GM12878 (cell line): ENCODE results near the gene SCT. TPM values are rescaled to one million over a fixed set of nuclear protein-coding genes. Genes with fewer than 3 reads are reported as not detected.

Experiments
- ATAC-seq: fragments of 200-7000 bp; cut with Tn5 transposase; 3 replicates; pipeline ENCODE4 v1.9.1; 2020; ENCODE audit warnings: mild to moderate bottlenecking, moderate library complexity
- BruUV-seq: library from RNA; stranded (reverse); fragments of 400-500 nt; replicated peaks from 2 replicates; lab custom pipeline; 2021; lab: Mats Ljungman, UMichigan
- CTCF ChIA-PET: fragments of 300-600 bp; sonication (Branson Sonifier 250); formaldehyde crosslinking; extraction: SDS; loops from one replicate; lab custom pipeline; 2021; ENCODE audit warnings: inconsistent platforms; lab: Yijun Ruan, JAX
- POLR2A ChIA-PET: fragments of 350-600 bp; formaldehyde crosslinking; extraction: SDS; loops from one replicate; lab custom pipeline; 2021; ENCODE audit warnings: inconsistent platforms; lab: Charles Lee
- RAD21 ChIA-PET: fragments of 300-600 bp; sonication (Branson Sonifier 250); formaldehyde crosslinking; loops from one replicate; lab custom pipeline; 2023; ENCODE audit warnings: antibody characterized with exemption; ENCODE audit not compliant: unreplicated experiment; lab: Charles Lee
- SMC1A ChIA-PET: fragments of 300-600 bp; sonication (Branson Sonifier 250); formaldehyde crosslinking; loops from one replicate; lab custom pipeline; 2023; ENCODE audit not compliant: unreplicated experiment, uncharacterized antibody; lab: Charles Lee
- DNase-seq: peaks from one replicate; pipeline ENCODE4 v3.0.0-alpha.2; 2011; ENCODE audit warnings: low read depth, low spot score
- FAIRE-seq: peaks from 3 replicates; lab custom pipeline; 2011; peaks lifted over from hg19 to GRCh38; lab: Jason Lieb, UNC
- H2AFZ ChIP-seq: 2 replicates; pipeline ENCODE4 v1.6.0; 2011; ENCODE audit warnings: low read depth, low read length, control low read depth; ENCODE audit not compliant: control insufficient read depth
- H3K27ac ChIP-seq: 2 replicates; pipeline ENCODE4 v1.5.1; 2011; ENCODE audit warnings: control low read depth; ENCODE audit not compliant: control insufficient read depth, insufficient read depth
- H3K27me3 ChIP-seq, 2 experiments: replicated peaks in 1 of 2; 2 replicates each; pipeline versions ENCODE4 v1.6.0 to v1.6.1; 2011; ENCODE audit warnings: low read length in 1 of 2; ENCODE audit not compliant: control insufficient read depth in 2 of 2, insufficient read depth in 2 of 2
- H3K36me3 ChIP-seq, 2 experiments: 2 replicates each; pipeline ENCODE4 v1.5.1; 2011; ENCODE audit warnings: low read length in 1 of 2; ENCODE audit not compliant: control insufficient read depth in 2 of 2, insufficient read depth in 2 of 2
- H3K4me1 ChIP-seq: 2 replicates; pipeline ENCODE4 v1.6.1; 2011; ENCODE audit warnings: mild to moderate bottlenecking, low read length, moderate library complexity, mixed read lengths; ENCODE audit not compliant: control insufficient read depth, insufficient read depth
- H3K4me2 ChIP-seq: 2 replicates; pipeline ENCODE4 v1.6.0; 2011; ENCODE audit warnings: control low read depth; ENCODE audit not compliant: control insufficient read depth, insufficient read depth
- H3K4me3 ChIP-seq: fragments of 200-600 bp; sonication (generic); 2 replicates; pipeline ENCODE4 v1.5.1; 2016
- H3K79me2 ChIP-seq: 2 replicates; pipeline ENCODE4 v1.6.0; 2011; ENCODE audit warnings: low read length; ENCODE audit not compliant: control insufficient read depth, insufficient read depth
- H3K9ac ChIP-seq: 2 replicates; pipeline ENCODE4 v1.8.0; 2011; ENCODE audit warnings: low read length, control low read depth, mixed read lengths; ENCODE audit not compliant: control insufficient read depth, insufficient read depth
- H3K9me3 ChIP-seq: replicated peaks from 3 replicates; pipeline ENCODE4 v1.5.1; 2011; ENCODE audit warnings: mild to moderate bottlenecking, low read length; ENCODE audit not compliant: control insufficient read depth, insufficient read depth
- H4K20me1 ChIP-seq: 2 replicates; pipeline ENCODE4 v1.6.0; 2011; ENCODE audit not compliant: control insufficient read depth, insufficient read depth
- MEF2B ChIP-seq: fragments of 450-650 bp; IDR thresholded peaks from 2 replicates; pipeline ENCODE4 v1.6.1; 2018; ENCODE audit warnings: mild to moderate bottlenecking, moderate library complexity; ENCODE audit not compliant: partially characterized antibody, poor library complexity, severe bottlenecking
- RAD21 ChIP-seq: IDR thresholded peaks from 2 replicates; pipeline ENCODE4 v1.6.1; 2011; ENCODE audit warnings: mild to moderate bottlenecking, low read depth, low read length, moderate library complexity; ENCODE audit not compliant: insufficient read depth
- TBL1XR1 ChIP-seq: IDR thresholded peaks from 2 replicates; pipeline ENCODE4 v1.6.1; 2012; ENCODE audit warnings: low read depth, low read length, improper control_type of control experiment
- whole genome bisulfite sequencing: methylation state at CpG from one replicate; pipeline ENCODE4 v1.1.6; 2016; ENCODE audit warnings: low lambda C conversion rate; ENCODE audit not compliant: insufficient replicate concordance, insufficient coverage; ENCODE audit errors: missing lambda C conversion rate; 5-methylcytosine and 5-hydroxymethylcytosine counted together
- in situ Hi-C: fragments of 300-500 bp; cut with MboI; formaldehyde crosslinking; loops from 9 replicates; pipeline ENCODE4 v1.14.3; 2018; ENCODE audit warnings: mixed read lengths
- intact Hi-C: fragments of 100-400 bp; cut with micrococcal nuclease; formaldehyde crosslinking; loops from one replicate; pipeline ENCODE4 v1.14.2; 2022; ENCODE audit not compliant: unreplicated experiment
- polyA plus RNA-seq, 11 experiments: library from polyadenylated mRNA; depleted of rRNA in 4 of 11; unstranded in 6 of 11; stranded (reverse) in 5 of 11; fragments of >200 nt; fragmentation: Nextera tagmentation in 4 of 11; fragmentation: Illumina TruSeq in 1 of 11; extraction: Ambion mirVana in 4 of 11; extraction: Trizol in 1 of 11; gene quantifications; 1 replicate in 1 of 11; 2 replicates in 10 of 11; pipeline versions ENCODE4 v1.2.1 to v1.2.3, GENCODE V29; 2011 to 2016; ENCODE audit warnings: inconsistent platforms in 2 of 11, missing spikeins in 2 of 11, low read depth in 1 of 11
- total RNA-seq, 4 experiments: library from RNA; depleted of rRNA in 3 of 4; stranded (reverse); fragments of >200 nt in 3 of 4; fragmentation: Illumina TruSeq in 1 of 4; extraction: Trizol in 1 of 4; gene quantifications; 2 replicates each; pipeline versions ENCODE4 v1.2.1 to v1.2.3, GENCODE V29; 2013 to 2021
- TF ChIP-seq, protein P1 (sequence below): IDR thresholded peaks from 2 replicates; pipeline ENCODE4 v1.6.1; 2012; ENCODE audit warnings: low read depth, low read length, improper control_type of control experiment

The SCT gene
- total and polyA plus RNA-seq, 10 of the 15 experiments (the other 5 are each of a cell fraction or from before 2014, with no cell fraction given): not detected

DNA sequence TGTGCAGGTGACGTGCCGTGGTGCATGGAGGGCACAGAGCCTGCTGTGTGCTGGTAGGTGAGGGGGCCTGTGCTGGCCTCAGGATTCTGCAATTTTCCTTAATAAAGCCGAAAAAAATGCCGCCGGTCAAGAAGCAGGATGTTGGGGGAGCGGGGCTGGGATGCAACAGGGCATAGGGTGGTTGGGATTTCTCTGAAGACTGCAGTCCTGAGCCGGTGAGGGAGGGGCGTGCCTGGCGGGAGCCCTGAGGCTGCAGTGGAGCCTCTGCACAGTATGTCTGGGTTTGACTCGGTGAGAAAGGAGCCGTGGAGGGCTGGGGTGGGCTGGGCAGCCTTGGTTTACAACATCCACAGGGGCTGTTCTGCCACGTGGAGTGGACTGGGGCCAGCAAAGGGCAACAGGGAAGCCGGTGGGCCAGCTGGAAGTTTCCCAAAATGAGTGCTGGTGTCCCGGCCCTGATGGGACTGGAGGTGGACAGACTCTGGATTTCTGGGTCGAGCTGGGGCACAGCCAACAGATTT, 3.6 kb downstream of the SCT start:
- Histone ChIP-seq H3K9me3 (no peaks in the 10 kb centered on the region), H3K27ac (no peak overlapping the region), H3K4me1 (peaks cover 4% of the 10 kb centered on the region), H2AFZ (no peak overlapping the region), H3K4me2 (no peak overlapping the region), H3K27me3 (no peaks in the 10 kb centered on the region), H3K4me3 (no peak overlapping the region), H3K9ac (no peak overlapping the region), H4K20me1 (no peaks in the 10 kb centered on the region), H3K36me3 (no peaks in the 10 kb centered on the region), H3K79me2 (no peaks in the 10 kb centered on the region)
- FAIRE-seq (no peak), DNase-seq (no peak), ATAC-seq (no peak)
- ChIA-PET RAD21 (no interaction called here), POLR2A (no interaction called here), SMC1A (no interaction called here), CTCF (no interaction called here)
- intact Hi-C loops: no loop called here
- in situ Hi-C loops: no loop called here
- no peak for TF ChIP-seq TBL1XR1
- WGBS: 63% methylated on average over 14 of the region's 15 CpGs
- BruUV-seq: no TSS peak

DNA sequence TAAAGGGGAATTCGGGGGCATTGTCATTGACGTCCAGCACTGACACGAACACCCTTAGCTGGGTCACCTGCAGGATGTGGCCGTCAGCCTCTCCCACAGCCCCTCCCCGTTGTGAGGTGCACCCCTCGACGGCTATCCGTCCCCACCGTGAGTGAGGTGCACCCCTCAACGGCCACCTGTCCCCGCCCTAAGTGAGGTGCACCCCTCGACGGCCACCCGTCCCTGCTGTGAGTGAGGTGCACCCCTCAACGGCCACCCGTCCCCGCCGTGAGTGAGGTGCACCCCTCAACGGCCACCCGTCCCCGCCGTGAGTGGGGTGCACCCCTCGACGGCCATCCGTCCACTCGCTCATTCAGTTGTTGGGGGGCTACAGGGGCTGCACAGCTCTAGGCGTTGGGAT, 5.1 kb downstream of the SCT start:
- ChIA-PET RAD21 (no interaction called here), POLR2A (no interaction called here), CTCF (no interaction called here), SMC1A (no interaction called here)
- ATAC-seq: no peak
- Histone ChIP-seq H2AFZ (no peak overlapping the region), H4K20me1 (no peaks in the 10 kb centered on the region), H3K79me2 (no peaks in the 10 kb centered on the region), H3K4me1 (no peaks in the 10 kb centered on the region), H3K36me3 (no peaks in the 10 kb centered on the region), H3K4me3 (no peak overlapping the region), H3K9ac (no peak overlapping the region), H3K4me2 (no peak overlapping the region), H3K27me3 (no peaks in the 10 kb centered on the region), H3K9me3 (no peaks in the 10 kb centered on the region), H3K27ac (no peak overlapping the region)
- intact Hi-C loops (no loop called here), in situ Hi-C loops (no loop called here)
- no peak for DNase-seq
- no TSS peak for BruUV-seq
- WGBS: 60% methylated on average over 22 of the region's 27 CpGs
- TF ChIP-seq MEF2B: no peak
- no peak for TF ChIP-seq RAD21
- TF ChIP-seq, protein P1, sequence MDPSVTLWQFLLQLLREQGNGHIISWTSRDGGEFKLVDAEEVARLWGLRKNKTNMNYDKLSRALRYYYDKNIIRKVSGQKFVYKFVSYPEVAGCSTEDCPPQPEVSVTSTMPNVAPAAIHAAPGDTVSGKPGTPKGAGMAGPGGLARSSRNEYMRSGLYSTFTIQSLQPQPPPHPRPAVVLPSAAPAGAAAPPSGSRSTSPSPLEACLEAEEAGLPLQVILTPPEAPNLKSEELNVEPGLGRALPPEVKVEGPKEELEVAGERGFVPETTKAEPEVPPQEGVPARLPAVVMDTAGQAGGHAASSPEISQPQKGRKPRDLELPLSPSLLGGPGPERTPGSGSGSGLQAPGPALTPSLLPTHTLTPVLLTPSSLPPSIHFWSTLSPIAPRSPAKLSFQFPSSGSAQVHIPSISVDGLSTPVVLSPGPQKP: no peak
- no peak for FAIRE-seq
